Neural cell (in vitro differentiated cells): ENCODE data around the gene F7. TPM values are rescaled to one million over a fixed set of nuclear protein-coding genes. Genes with fewer than 3 reads are reported as not detected.

Experiments
- H2AFZ ChIP-seq: fragments of 200-600, 300-800 bp; sonication (generic), shearing (Covaris generic); 2 replicates; pipeline ENCODE4 v1.6.0; 2014; ENCODE audit warnings: low read depth, mild to moderate bottlenecking, antibody characterized with exemption, low read length, moderate library complexity
- H3F3A ChIP-seq: fragments of 200-600 bp; shearing (Covaris generic); 2 replicates; pipeline ENCODE4 v1.6.1; 2016; ENCODE audit warnings: mild to moderate bottlenecking, moderate library complexity, mixed read lengths, antibody characterized with exemption, low read length; ENCODE audit not compliant: insufficient read depth, poor library complexity, severe bottlenecking
- H3K27ac ChIP-seq: fragments of 200-600, 300-800 bp; sonication (generic), shearing (Covaris generic); 2 replicates; pipeline ENCODE4 v1.5.1; 2014; ENCODE audit warnings: mild to moderate bottlenecking, low read length, moderate library complexity
- H3K27me3 ChIP-seq: fragments of 300-800, 200-600 bp; sonication (generic), shearing (Covaris generic); 2 replicates; pipeline ENCODE4 v1.6.0; 2014; ENCODE audit warnings: mild to moderate bottlenecking, low read depth, low read length, moderate library complexity; ENCODE audit not compliant: insufficient read depth
- H3K36me3 ChIP-seq: fragments of 300-800, 200-600 bp; sonication (generic), shearing (Covaris generic); 2 replicates; pipeline ENCODE4 v1.5.1; 2014; ENCODE audit warnings: mild to moderate bottlenecking, antibody characterized with exemption, low read length, moderate library complexity; ENCODE audit not compliant: insufficient read depth
- H3K4me2 ChIP-seq: fragments of 300-800, 200-600 bp; sonication (generic), shearing (Covaris generic); 2 replicates; pipeline ENCODE4 v1.6.0; 2014; ENCODE audit warnings: mild to moderate bottlenecking, low read length
- H3K4me3 ChIP-seq: fragments of 300-800, 200-600 bp; sonication (generic), shearing (Covaris generic); 2 replicates; pipeline ENCODE4 v1.5.1; 2014; ENCODE audit warnings: mild to moderate bottlenecking, low read length, moderate library complexity
- H3K79me2 ChIP-seq: fragments of 200-600 bp; shearing (Covaris generic); replicated peaks from 2 replicates; pipeline ENCODE4 v1.6.0; 2014; ENCODE audit warnings: mild to moderate bottlenecking, low read length, moderate library complexity; ENCODE audit not compliant: insufficient read depth
- H3K9ac ChIP-seq: fragments of 300-800, 200-600 bp; sonication (generic), shearing (Covaris generic); 2 replicates; pipeline ENCODE4 v1.6.1; 2016; ENCODE audit warnings: mild to moderate bottlenecking, low read length, mixed read lengths
- H3K9me2 ChIP-seq: fragments of 200-600 bp; shearing (Covaris generic); 2 replicates; pipeline ENCODE4 v1.6.1; 2016; ENCODE audit warnings: mild to moderate bottlenecking, low read length, mixed read lengths; ENCODE audit not compliant: insufficient read depth
- H3K9me3 ChIP-seq: fragments of 200-600, 300-800 bp; sonication (generic), shearing (Covaris generic); 2 replicates; pipeline ENCODE4 v1.6.1; 2016; ENCODE audit warnings: mild to moderate bottlenecking, mixed run types, low read length, moderate library complexity, mixed read lengths
- H4K20me1 ChIP-seq: fragments of 200-600 bp; shearing (Covaris generic); 2 replicates; pipeline ENCODE4 v1.6.1; 2016; ENCODE audit warnings: mild to moderate bottlenecking, mixed run types; ENCODE audit not compliant: insufficient read depth
- CTCF ChIP-seq: fragments of 450-650 bp; IDR thresholded peaks from 2 replicates; pipeline ENCODE4 v1.5.1; 2014; ENCODE audit warnings: antibody characterized with exemption, mild to moderate bottlenecking, moderate library complexity; ENCODE audit not compliant: poor library complexity, severe bottlenecking
- EZH2 ChIP-seq: fragments of 200-600, 300-800 bp; shearing (Covaris generic), sonication (generic); IDR thresholded peaks from 2 replicates; pipeline ENCODE4 v1.6.1; 2014; ENCODE audit warnings: antibody characterized with exemption, low read length, borderline replicate concordance, mild to moderate bottlenecking; ENCODE audit not compliant: insufficient read depth, poor library complexity, severe bottlenecking
- POLR2AphosphoS5 ChIP-seq: IDR thresholded peaks from 2 replicates; pipeline ENCODE4 v1.6.1; 2012
- RAD21 ChIP-seq: fragments of 450-650 bp; conservative IDR thresholded peaks from 2 replicates; pipeline ENCODE4 v1.6.1; 2014; ENCODE audit warnings: antibody characterized with exemption, mild to moderate bottlenecking, moderate library complexity
- REST ChIP-seq: IDR thresholded peaks from 2 replicates; pipeline ENCODE4 v1.6.1; 2012; ENCODE audit warnings: borderline replicate concordance
- SMC3 ChIP-seq: fragments of 450-650 bp; conservative IDR thresholded peaks from 2 replicates; pipeline ENCODE4 v1.6.1; 2014; ENCODE audit warnings: antibody characterized with exemption, mild to moderate bottlenecking, moderate library complexity; ENCODE audit not compliant: poor library complexity
- TAF1 ChIP-seq: IDR thresholded peaks from 2 replicates; pipeline ENCODE4 v1.6.1; 2012; ENCODE audit warnings: low read depth
- polyA plus RNA-seq: library from polyadenylated mRNA; depleted of rRNA; stranded (reverse); fragments of >200 nt; gene quantifications from 2 replicates; pipeline ENCODE4 v1.2.3, GENCODE V29; 2014

The F7 gene
- polyA plus RNA-seq, 1 donor from 2014 or later = 0.32 TPM

GRCh38 chr13:113152691-113152983 is 47.0 kb downstream of the F7 start:
- Histone ChIP-seq H3K9me3 (no peaks in the 10 kb centered on the region), H3F3A (no peaks in the 10 kb centered on the region), H3K27me3 (peaks cover 16% of the 10 kb centered on the region), H3K36me3 (no peaks in the 10 kb centered on the region), H3K79me2 (no peaks in the 10 kb centered on the region), H4K20me1 (no peaks in the 10 kb centered on the region), H3K4me3 (peak overlapping the region; percentile 61), H2AFZ (no peak overlapping the region), H3K9ac (no peak overlapping the region), H3K9me2 (no peaks in the 10 kb centered on the region), H3K4me2 (no peak overlapping the region), H3K27ac (no peak overlapping the region)
- no peak for TF ChIP-seq RAD21

- Histone ChIP-seq H4K20me1 (no peaks in the 10 kb centered on the region), H3K27me3 (peaks cover 16% of the 10 kb centered on the region), H3F3A (no peaks in the 10 kb centered on the region), H3K9me2 (no peaks in the 10 kb centered on the region), H3K4me2 (peak overlapping the region; percentile 32), H3K79me2 (no peaks in the 10 kb centered on the region), H2AFZ (peak overlapping the region; percentile 14), H3K36me3 (no peaks in the 10 kb centered on the region), H3K9me3 (no peaks in the 10 kb centered on the region), H3K9ac (peak overlapping the region; percentile 40), H3K4me3 (peak overlapping the region; percentile 61), H3K27ac (peak overlapping the region; percentile 2)
- no peak for TF ChIP-seq CTCF
Observed at GRCh38 chr13:113152984-113153809, 47.6 kb downstream of the F7 start.

- Histone ChIP-seq H3K79me2 (no peaks in the 10 kb centered on the region), H3F3A (no peaks in the 10 kb centered on the region), H3K9me2 (no peaks in the 10 kb centered on the region), H2AFZ (peak overlapping the region; percentile 14), H3K9ac (peak overlapping the region; percentile 40), H4K20me1 (no peaks in the 10 kb centered on the region), H3K4me2 (peak overlapping the region; percentile 32), H3K36me3 (no peaks in the 10 kb centered on the region), H3K9me3 (no peaks in the 10 kb centered on the region), H3K27me3 (peaks cover 16% of the 10 kb centered on the region), H3K27ac (peak overlapping the region; percentile 2), H3K4me3 (peak overlapping the region; percentile 61)
- TF ChIP-seq TAF1 (no peak), RAD21 (no peak), EZH2 (no peak), REST (no peak), POLR2AphosphoS5 (peak; percentile 41), SMC3 (no peak)
Observed at GRCh38 chr13:113153810-113154748, 48.5 kb downstream of the F7 start.
